HG03064 (cell line): ENCODE measurements around the gene PBX1.
A peak's percentile ranks its signal among the peaks of the same experiment; 100 is the strongest.

Experiments used
- ATAC-seq: cut with Tn5 transposase; IDR thresholded peaks from one replicate; pipeline ENCODE4 v1.9.1; 2021; ENCODE audit warnings: low read depth; ENCODE audit not compliant: unreplicated experiment

PBX1 gene

DNA sequence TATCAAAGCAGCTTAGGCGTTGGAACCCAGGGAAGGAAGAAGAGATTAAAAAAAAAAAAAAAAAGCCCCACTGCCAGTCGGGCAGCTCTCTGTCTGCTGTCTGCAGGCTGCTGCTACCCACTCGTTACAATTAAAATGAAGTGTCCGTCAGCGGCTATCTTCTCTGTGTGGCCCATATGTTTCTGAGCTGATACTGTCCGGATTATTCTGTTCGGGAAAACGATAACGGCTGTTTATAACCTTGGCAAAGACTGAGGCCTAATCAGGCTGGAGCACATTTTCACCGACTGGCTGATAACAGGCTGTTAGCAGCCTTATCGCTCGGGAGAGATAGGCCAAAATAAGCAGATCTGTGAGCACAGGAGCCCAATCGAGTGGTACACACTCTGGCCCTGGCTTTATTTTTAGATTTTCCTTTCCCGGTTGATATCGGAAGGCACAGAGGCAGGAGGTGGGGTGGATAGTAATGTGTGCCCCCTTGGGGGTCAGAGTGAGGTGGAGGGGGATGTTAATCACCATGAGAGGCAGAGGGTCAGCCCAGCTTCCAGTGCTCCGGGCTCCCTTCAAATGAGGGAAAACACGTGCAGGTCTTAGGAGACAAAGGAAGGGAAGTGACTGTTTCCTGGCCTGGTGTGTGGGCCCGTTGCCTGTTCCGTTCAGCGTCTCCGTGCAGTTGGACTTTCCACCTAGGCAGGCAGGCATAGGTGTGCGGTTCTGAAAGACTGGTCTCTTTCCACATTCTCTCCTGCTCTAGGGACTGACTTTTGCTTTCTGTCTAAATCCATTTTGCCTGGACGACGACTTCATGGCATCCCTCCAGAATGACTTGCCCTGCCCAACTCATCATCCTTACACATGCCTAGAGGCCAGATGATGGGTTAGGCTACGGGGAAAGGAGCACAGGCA, 153.4 kb downstream of the PBX1 start:
- no peak for ATAC-seq

DNA sequence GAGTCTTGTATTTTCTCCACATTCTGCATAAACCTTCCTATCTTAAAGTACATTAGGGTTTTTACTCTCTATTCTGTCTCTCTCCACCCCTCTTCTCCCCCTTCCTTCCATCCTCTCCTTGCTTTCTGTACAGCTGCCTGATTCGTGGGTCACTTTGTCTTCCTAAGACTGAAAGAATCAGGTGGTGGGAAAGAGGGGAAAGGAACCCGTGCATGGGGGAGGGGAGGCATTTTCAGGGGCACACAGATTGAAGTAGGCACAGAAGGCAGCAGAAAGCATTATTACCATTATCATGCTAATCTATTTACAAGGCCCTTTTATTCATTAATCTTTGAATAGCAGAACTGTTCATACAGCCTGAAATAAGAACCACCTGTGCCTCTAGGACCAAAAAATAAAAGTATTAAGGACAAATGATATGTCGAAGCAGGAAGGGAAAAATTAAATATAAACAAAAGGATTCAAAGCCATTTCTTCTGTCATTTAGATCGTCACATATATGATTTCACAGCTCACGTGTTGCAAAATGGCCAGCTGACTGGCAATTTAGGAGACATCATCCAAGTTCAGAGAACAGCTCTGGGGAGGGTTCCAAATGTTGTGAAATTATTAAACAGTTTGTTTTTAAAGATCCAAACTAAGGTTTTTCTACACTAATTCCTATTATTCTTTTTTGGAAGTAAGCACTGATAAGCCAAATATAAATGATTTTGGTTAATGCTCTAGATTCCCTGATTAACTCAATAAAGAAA, 154.6 kb downstream of the PBX1 start:
- ATAC-seq = no peak

DNA sequence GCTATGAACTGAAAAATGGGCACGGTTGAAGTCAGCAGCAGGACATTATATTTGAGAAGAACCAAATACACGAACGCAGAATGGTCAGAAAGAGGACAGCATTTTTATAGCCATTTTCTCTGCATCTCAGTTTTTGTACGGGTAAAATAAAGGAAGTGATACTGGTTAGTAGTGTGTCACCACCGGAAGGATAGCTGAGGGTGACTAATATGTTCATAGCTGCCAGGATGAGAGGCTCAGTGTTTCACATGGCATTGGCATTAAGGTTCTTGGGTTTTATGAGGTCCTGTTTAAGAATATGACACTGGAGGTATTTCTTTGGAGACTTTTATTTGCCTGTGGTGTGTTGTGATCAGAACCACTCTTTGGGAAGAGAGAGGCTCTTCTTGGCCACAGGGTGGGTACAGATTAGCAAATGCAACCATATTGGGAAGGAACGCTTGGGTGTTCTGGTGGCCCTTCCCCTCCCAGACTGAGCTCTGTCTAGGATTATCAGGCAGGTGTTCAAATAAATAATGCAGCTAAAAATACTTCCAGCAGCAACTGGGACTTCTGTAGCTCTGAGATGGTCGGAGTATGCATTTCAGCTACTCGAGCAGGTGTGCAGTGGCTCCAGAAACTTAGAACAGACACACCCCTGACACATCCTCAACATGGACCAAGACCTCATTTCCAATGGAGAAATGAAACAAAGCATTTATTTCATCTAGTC, 158.2 kb downstream of the PBX1 start:
- peak; percentile 61 for ATAC-seq

GRCh38 chr1:164718821-164719220, 159.8 kb downstream of the PBX1 start:
- ATAC-seq = no peak

- no peak for ATAC-seq
These were observed 160.9 kb downstream of the PBX1 start for GRCh38 chr1:164719676-164720439.

- ATAC-seq = no peak
These were observed 161.7 kb downstream of the PBX1 start for GRCh38 chr1:164720440-164721227.

- no peak for ATAC-seq
These were observed 162.2 kb downstream of the PBX1 start for GRCh38 chr1:164721228-164721496.

DNA sequence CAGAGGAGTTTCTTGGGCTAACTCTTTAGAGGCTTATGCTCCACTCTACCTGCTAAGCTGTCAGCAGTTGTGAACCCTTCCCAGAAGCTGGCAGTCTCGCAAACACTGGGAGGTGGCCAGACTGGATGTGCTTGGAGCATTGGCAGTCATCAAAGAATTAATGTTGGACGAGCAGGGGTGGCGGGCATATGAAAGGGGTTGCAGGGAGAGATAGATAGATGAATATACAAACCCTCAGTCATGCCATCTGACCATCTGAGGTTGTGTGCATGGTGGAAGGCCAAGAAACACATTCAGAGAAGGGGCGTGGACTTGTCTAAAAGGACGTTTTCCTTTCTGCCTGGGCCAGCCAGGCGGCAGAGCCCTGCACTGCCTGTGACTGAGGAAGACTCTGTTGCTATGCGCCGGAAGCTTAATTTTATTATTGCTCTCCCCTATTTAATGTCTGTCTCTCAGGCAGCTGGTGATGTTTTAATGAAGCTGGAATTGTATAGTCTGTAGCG, 164.4 kb downstream of the PBX1 start:
- ATAC-seq = no peak

DNA sequence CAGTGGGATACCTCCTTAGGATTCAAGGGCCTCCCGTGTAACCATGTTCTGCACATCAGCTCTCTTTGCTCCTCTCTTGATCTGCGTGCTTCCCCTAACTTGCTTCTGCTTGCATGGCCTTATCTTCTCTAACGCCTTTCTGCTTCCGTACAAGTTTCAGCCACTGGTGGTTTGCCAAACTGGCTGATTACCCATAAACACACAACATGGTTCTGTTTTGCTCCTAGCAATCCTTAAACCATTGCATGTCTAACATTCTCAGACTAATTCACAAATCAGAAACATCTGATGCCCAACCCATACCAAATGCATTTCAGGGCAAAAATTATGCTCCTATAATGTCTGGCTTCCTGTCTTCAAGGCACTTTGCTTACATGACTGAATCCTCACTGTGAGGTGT, 166.4 kb downstream of the PBX1 start:
- ATAC-seq = no peak

- no peak for ATAC-seq
These were observed 167.3 kb downstream of the PBX1 start for GRCh38 chr1:164726235-164726634.

DNA sequence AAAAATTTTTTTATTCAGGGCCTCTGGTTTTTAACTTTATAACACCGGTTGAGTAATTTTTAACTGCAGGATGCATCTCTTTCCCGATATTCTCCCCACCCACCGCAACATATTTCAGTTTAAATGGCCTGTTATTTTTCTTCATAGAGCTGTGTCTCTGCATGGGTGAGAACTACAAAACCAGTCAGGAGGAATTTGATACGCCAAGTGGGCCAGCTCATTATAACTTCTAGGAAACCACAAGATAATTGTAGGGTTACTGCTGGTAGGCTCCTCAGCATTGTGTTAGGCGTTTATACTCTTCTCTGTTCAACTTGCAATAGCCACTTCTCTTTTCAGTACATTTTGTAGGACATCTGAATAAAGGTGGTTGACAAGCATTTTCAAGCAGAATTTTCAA, 169.7 kb downstream of the PBX1 start:
- ATAC-seq = no peak

DNA sequence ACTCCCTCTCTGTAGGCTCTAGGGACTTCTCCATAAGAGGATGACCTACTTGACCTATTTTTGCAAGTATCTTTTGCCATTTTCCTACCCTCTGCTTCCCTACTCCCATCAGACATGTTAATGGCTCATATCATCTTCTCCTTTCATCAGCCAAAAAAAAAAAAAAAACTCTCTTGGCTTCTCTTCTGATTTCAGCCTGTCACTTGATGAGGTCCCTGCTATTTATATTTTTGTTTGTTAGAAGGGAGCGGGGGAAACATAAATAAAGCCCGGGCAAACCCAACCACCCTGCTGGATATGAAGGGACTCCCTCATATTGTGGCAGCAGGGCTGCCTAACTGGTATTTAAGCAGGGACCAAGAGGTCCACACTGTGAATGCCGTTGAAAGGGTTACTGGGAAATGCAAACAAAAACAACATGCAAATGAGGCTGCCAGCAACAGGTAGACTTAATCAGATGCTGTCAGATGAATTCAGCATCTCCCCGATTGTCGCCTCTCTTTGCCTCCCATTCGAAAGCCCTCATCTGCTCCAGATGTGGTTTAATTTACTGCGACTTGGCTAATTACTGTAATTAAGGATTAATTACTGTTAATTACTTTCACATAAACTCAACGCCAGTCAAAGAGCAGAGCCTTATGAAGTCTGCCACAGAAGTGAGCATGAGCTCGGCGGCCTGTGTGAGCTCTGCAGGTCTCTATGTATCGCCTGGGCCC, 172.3 kb downstream of the PBX1 start:
- no peak for ATAC-seq

- ATAC-seq = no peak
These were observed 174.1 kb downstream of the PBX1 start for GRCh38 chr1:164733070-164733469.

DNA sequence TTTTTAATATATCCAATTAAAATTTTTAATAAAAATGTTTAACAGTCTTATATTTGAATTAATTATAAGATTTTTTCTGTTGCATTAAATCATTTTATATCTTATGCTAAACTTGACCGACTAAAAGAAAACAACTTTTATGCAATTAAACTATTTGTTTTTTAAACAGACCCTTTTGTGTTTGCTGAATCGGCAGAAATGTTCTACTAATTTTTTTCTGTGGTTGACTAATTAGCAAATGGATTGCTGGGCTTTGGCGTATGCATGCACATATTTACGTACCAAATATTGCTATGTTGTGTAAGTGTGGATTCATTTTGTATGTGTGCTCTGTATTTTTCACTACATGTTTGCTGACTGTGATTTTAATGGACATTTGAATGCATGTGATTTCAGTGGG, 174.8 kb downstream of the PBX1 start:
- ATAC-seq = no peak

DNA sequence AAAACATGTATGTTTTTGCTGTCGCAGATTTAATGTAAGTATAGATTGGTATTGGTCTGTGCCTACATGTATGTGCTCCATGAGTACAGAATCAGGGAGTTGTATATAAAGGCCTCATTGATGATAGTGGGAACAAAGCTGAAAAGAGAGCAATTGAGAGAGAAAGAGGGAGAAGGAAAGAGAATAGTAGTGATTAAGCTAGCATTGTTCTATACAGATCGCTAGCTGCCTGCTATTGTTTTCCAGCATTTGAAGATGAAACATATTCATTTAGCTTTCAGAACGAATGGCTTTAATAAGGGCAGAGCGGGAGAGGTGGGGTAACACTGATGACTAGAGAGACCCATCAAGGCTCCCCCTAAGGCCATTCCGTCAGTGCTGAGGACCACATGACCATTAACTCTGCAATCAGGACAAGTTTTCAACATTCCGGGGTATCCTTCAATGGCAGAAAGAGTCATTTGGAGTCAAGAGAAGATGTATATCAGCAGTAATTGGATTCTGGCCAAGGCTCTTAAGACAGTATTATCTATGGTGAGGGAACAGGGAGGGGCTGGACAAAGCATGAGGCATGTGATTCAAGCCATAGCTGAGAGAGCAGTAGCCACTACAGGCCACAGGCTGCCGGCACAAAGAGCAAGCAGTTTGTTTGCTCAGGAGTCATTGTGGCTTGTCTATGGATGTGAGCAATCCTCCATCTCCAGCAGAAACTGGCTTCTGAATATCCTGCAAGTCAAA, 176.5 kb downstream of the PBX1 start:
- ATAC-seq = no peak

- ATAC-seq = no peak
These were observed 177.2 kb downstream of the PBX1 start for GRCh38 chr1:164736137-164736536.

- no peak for ATAC-seq
These were observed 180.2 kb downstream of the PBX1 start for GRCh38 chr1:164739189-164739588.

- no peak for ATAC-seq
These were observed 181.1 kb downstream of the PBX1 start for GRCh38 chr1:164740000-164740526.
